Upper lobe of right lung (tissue), 1 donor: ENCODE measurements around the gene APCDD1. TPM values are rescaled to one million over a fixed set of nuclear protein-coding genes. Genes with fewer than 3 reads are reported as not detected.
"Not testable (repeated sequence)": the region's sequence is repeated elsewhere in the genome, so short reads cannot be mapped to it uniquely, and the experiment has no call there.

Experiments used
- ATAC-seq: fragments of 200-7000 bp; cut with Tn5 transposase; one replicate; pipeline ENCODE4 v1.9.1; 2020; ENCODE audit warnings: mild to moderate bottlenecking, moderate library complexity
- DNase-seq: peaks from one replicate; pipeline ENCODE4 v3.0.0-alpha.2; 2020
- H3K27ac ChIP-seq: fragments of 200-600 bp; one replicate; pipeline ENCODE4 v1.8.0; 2022
- H3K27me3 ChIP-seq: fragments of 200-600 bp; one replicate; pipeline ENCODE4 v1.8.0; 2022; ENCODE audit warnings: mild to moderate bottlenecking
- H3K36me3 ChIP-seq: fragments of 200-600 bp; one replicate; pipeline ENCODE4 v1.8.0; 2022
- H3K4me1 ChIP-seq: fragments of 200-600 bp; one replicate; pipeline ENCODE4 v1.8.0; 2022
- H3K4me3 ChIP-seq: fragments of 200-600 bp; one replicate; pipeline ENCODE4 v1.8.0; 2022; ENCODE audit warnings: mild to moderate bottlenecking
- H3K9me3 ChIP-seq: fragments of 200-600 bp; one replicate; pipeline ENCODE4 v1.8.0; 2022
- intact Hi-C: fragments of 100-400 bp; cut with DNase I; formaldehyde crosslinking; loops from one replicate; pipeline ENCODE4 v1.11.0; 2022
- total RNA-seq: library from RNA; stranded (reverse); fragmentation: NEBNext Ultra II Directional; extraction: Animal tissue kit (Norgen Biotek cat#: 25700); gene quantifications from one replicate; pipeline ENCODE4 v1.2.1, GENCODE V29; 2021
- TF ChIP-seq, protein P1 (sequence below): fragments of 200-600 bp; IDR thresholded peaks from one replicate; pipeline ENCODE4 v1.8.0; 2022; ENCODE audit warnings: antibody characterized with exemption
- donor health status: DM: no; HTN: yes; CAD: no; lungs with severe emphysema.

Gene APCDD1
- total RNA-seq, 1 donor from 2014 or later = 27.6 TPM

DNA sequence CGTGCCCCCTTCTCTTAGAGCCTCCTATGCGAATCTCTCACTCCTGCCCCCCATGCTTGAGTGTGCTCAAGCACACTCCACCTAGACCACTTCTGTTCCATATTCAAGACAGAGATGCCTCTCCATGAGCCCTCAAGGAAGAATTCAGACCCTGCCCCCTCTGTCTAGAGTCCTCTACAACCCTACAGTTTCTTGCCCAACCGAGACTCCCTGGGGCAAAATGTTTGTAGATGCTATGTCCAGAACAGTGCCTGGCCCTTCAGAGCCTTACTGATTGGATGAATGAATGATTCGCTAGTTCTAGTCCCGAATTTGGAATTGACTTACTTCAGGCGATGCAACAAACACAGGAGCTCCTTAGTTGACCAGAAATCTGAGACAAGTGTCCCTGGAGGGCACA lies 8.7 kb downstream of the APCDD1 start:
- no peaks in the 10 kb centered on the region for H3K9me3 ChIP-seq
- no peaks in the 10 kb centered on the region for H3K36me3 ChIP-seq
- no peak for DNase-seq
- ATAC-seq = no peak
- H3K27ac ChIP-seq = no peak overlapping the region
- TF ChIP-seq, protein P1, sequence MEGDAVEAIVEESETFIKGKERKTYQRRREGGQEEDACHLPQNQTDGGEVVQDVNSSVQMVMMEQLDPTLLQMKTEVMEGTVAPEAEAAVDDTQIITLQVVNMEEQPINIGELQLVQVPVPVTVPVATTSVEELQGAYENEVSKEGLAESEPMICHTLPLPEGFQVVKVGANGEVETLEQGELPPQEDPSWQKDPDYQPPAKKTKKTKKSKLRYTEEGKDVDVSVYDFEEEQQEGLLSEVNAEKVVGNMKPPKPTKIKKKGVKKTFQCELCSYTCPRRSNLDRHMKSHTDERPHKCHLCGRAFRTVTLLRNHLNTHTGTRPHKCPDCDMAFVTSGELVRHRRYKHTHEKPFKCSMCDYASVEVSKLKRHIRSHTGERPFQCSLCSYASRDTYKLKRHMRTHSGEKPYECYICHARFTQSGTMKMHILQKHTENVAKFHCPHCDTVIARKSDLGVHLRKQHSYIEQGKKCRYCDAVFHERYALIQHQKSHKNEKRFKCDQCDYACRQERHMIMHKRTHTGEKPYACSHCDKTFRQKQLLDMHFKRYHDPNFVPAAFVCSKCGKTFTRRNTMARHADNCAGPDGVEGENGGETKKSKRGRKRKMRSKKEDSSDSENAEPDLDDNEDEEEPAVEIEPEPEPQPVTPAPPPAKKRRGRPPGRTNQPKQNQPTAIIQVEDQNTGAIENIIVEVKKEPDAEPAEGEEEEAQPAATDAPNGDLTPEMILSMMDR = no peak
- H3K4me1 ChIP-seq = no peaks in the 10 kb centered on the region
- H3K4me3 ChIP-seq = no peak overlapping the region
- H3K27me3 ChIP-seq = no peaks in the 10 kb centered on the region
- intact Hi-C loops = no loop called here

DNA sequence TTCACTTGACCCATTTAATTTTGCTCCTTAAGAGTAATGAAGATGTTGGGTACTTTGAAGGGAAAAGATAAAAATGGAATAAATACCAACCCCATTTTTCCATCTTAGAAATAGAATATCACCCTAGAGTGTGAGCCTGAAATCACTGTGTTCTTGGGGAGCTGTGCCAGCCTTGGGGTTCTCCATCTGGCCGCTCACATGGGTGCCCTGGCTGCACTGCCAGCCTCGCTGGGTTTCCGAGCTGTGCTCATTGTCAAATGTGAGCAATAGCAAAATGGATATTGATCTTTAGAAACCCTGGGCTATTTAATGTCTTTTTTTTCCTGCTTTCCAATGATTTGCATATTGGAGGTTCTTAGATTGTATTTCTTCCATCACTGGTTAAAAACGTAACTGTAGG lies 9.3 kb downstream of the APCDD1 start:
- intact Hi-C loops = no loop called here
- Histone ChIP-seq H3K36me3 (no peaks in the 10 kb centered on the region), H3K4me1 (no peaks in the 10 kb centered on the region), H3K27ac (no peak overlapping the region), H3K9me3 (no peaks in the 10 kb centered on the region), H3K27me3 (no peaks in the 10 kb centered on the region), H3K4me3 (no peak overlapping the region)
- ATAC-seq = no peak
- DNase-seq = no peak
- TF ChIP-seq, protein P1 = no peak

DNA sequence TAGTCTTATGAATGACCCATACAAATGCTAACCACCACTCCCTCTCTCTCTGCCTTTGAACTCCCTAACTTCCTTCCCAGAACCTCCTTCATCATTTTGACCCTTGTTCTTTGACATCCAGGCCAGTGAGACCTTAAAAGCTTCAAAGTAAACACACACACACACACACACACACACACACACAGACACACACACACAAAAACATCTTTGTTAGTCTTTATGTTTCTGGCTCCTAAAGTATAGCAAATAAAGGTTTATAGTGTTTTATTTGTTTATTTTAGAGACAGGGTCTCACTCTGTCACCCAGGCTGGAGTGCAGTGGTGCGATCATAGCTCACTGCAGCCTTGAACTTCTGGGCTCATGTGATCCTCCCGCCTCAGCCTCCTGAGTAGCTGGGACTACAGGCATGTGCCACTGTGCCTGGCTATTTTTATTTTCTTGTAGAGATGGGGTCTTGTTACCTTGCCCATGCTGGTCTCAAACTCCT lies 9.8 kb downstream of the APCDD1 start:
- H3K9me3 ChIP-seq, H3K27ac ChIP-seq, intact Hi-C loops, H3K4me1 ChIP-seq, DNase-seq, H3K36me3 ChIP-seq, H3K27me3 ChIP-seq, ATAC-seq, H3K4me3 ChIP-seq: not testable (repeated sequence)

DNA sequence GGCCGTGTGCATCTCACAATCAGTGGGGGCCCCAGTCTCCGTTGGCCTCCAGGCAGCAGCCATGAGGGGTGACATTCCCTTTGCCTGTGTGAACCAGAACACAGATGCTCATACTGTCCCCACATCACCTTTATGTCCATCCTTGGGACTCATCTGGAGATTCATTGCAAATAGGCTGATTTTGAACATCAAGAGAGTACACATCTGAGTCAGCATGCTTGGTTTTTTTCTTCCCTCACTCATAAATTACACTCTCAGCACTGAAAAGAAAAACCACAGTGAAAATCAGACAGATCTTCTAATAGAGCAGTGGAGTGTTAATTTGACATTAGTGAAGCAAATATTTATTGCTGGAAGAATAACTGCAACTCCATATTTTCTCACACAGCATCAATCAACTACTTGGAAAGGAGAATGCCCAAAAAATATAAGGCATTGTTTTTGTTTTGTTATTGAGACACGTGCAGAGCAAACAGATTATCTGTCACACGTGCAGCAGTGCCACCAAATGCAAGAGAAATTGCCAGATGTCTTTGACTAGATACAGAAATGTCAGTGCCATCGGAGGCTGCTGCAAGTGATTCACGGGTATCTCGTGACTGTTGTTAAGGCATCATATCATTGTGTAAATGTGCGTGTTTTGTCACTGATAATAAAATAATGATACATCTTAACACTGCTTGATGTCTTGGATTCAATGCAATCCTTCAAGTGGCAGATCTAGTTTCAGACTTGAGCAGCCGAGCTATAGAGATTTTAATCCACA lies 10.9 kb downstream of the APCDD1 start:
- Histone ChIP-seq H3K36me3 (peaks cover 10% of the 10 kb centered on the region), H3K4me3 (no peak overlapping the region), H3K9me3 (no peaks in the 10 kb centered on the region), H3K27ac (no peak overlapping the region), H3K4me1 (no peaks in the 10 kb centered on the region), H3K27me3 (no peaks in the 10 kb centered on the region)
- TF ChIP-seq, protein P1 = no peak
- DNase-seq = no peak
- intact Hi-C loops = no loop called here
- ATAC-seq = no peak

DNA sequence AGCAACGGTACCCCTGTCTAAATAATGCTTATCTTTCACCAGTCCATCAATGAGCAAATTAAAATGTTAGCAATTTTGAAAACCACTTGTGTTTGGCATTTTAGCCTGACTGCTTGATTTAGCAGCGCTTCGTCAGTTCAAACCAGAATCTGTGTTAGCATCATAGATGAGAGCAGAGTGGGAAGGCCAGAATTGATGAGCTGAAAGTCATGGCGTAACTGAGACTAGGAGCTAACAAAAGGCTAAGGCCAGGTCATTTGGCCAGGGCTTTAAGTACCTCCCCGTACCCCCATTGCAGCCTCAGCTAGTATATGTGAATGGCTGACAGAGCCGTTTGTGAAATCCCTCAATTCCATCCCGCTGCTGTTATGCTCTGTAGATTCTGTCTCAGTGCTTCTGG lies 16.0 kb downstream of the APCDD1 start:
- Histone ChIP-seq H3K36me3 (peaks cover 11% of the 10 kb centered on the region), H3K27me3 (no peaks in the 10 kb centered on the region), H3K27ac (no peak overlapping the region), H3K4me3 (no peak overlapping the region), H3K4me1 (no peaks in the 10 kb centered on the region), H3K9me3 (no peaks in the 10 kb centered on the region)
- ATAC-seq (no peak), DNase-seq (no peak)
- TF ChIP-seq, protein P1 = no peak
- intact Hi-C loops = no loop called here

DNA sequence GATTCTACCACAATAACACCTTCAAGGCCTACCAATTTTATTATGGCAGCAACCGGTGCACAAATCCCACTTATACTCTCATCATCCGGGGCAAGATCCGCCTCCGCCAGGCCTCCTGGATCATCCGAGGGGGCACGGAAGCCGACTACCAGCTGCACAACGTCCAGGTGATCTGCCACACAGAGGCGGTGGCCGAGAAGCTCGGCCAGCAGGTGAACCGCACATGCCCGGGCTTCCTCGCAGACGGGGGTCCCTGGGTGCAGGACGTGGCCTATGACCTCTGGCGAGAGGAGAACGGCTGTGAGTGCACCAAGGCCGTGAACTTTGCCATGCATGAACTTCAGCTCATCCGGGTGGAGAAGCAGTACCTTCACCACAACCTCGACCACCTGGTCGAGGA lies 17.1 kb downstream of the APCDD1 start:
- TF ChIP-seq, protein P1 = no peak
- ATAC-seq (no peak), DNase-seq (no peak)
- peaks cover 11% of the 10 kb centered on the region for H3K36me3 ChIP-seq
- intact Hi-C loops = no loop called here
- H3K9me3 ChIP-seq = no peaks in the 10 kb centered on the region
- no peaks in the 10 kb centered on the region for H3K27me3 ChIP-seq
- no peak overlapping the region for H3K27ac ChIP-seq
- no peak overlapping the region for H3K4me3 ChIP-seq
- H3K4me1 ChIP-seq = peaks cover 6% of the 10 kb centered on the region
